ENCODE results near the gene GATA2.

The GATA2 gene

DNA sequence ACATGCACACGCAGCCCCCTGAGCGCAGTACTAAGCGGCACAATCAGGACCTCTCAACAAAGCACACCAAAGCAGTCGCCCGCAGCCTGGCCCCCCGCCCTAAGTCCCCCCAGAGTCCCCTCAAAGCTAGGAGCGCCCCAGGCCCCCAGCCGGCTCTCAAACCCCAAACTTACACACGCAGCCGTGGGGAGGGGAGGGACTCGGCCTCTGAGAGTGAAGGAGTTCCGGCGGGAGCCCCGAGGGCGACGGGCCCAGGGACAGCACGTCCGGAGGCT is 5.5 kb downstream of the GATA2 start:
- DNase-seq, result no peak

DNA sequence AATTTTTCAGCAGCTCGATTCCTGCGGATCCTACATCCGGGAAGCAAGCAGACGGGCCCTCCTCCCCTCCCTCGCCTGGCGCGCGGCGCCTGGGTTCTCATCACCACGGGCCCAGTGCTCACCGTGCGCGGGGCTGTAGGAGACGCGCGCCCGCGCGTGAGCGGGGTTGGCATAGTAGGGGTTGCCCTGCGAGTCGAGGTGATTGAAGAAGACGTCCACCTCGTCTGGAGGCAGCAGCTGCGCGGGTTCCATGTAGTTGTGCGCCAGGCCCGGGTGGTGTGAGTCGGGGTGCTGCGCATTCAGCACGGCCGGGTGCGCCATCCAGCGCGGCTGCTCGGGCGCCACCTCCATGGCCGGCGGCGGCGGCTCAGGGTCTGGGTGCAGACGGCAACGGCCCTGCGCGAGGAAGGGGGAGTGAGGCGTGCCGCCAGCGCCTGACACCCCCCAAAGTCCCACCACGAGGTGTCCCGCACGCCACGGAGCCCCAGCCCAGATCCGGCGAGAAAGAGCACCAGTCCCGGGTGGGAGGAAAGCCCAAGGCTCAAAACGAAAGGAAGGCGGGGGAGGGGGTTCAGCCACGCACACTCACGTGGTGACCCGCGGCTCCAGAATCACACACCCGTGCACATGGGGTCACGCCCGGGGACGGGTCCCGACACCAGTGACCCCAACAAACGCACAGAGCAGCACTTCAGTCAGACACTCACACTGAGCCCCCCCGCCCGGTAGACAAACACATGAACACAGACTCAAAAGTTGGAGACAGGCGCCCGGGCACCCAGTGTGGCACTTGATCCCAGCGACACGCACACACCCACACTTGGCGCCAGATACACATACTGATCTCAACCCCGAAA is 6.1 kb downstream of the GATA2 start:
- DNase-seq, result no peak

DNA sequence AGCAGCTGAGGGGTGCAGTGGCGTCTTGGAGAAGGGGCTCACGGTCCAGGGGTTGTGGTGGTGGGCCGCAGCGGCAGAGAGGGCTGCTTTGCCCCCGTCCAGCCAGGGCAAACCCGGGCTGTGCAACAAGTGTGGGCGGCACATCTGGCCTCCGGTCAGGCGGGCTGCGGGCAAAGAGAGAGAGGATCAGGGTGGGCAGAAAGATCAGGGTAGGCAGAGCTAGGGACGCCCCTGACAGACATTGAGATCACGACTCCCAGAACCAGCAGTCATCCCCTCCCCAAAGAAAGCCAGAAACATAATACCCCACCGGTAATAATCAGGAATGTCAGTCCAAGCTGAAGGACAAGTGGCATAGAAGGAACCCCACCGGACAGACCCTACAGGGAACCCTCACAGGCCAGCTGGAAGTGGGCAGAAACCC is 6.8 kb downstream of the GATA2 start:
- no peak for DNase-seq

DNA sequence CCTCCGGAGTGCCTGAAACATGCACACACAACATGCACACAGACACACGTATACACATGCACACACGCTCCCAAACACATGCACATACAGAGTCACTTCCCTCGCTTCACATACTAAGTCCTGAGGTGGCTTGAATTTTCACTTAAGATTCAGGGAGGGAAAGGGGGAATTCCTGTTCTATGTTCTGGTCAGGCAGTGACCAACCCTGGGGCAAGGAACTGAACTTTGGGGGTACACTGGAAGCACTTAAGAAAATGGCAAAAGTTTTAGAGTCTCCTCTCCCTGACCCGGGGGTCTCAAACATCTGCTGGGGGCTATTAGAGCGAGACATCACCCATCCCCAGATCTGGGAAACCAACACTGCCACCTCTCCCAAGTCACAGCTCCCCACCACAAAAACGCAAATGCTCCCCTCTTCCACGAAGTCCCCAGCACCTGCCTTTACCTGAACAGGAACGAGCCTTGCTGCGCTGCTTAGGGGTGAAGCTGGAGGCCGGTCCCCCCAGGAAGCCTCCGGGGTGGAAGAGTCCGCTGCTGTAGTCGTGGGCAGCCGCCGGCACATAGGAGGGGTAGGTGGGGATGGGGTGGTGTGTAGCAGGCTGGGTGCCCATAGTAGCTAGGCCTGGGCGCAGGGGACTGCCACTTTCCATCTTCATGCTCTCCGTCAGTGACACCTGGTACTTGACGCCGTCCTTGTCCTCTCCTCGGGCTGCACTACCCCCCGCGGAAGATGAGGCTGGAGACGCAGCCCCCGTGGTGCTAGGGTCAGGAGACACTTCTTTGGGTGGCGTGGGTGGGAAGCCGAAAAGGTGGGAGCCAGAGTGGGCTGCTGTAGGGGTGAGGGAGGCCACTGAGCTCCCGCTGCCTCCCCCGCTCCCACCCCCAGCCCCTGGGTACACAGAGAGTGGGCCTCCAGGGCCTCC is 7.5 kb downstream of the GATA2 start:
- no peak for DNase-seq

DNA sequence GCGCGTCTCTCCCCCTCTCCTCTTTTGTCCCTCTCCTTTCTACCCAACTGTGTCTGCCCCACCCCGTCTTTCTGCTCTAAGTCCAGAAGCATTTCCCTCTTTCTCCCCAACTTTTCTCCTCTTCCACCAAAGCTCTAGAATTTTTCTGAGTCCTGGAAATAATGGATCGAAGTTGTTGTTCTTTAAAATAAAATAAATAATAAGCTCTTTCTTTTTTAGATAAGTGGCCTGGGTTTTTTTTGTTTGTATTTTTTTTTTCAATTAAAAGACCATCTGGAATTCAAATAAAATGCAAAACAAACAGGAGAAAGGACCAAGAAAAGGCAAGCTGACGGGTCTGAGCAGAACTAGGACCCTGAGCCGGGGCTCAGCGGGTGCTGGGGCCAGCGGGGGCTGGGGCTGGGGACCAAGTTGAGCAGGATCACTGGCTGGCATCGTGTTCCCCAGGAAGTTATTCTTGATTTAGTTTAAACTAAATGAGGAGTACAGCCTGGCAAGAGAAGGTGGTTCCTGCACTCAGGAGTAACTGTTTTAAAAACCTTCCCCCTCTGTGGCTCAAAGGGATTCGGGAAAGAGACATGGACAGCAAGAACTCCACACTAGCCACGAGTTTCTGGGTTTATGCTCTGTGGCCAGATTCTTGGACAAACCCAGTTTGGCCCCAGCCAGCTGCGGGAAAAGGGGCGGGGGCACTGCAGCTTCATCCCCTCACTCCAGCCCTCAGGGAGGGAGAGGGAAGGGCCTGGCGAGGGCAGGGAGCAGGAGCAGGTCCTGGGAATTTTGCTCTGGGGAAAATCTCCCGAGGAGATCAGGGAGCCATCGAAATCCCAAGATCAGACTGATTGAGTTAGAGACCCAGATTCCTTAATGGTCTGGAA is 8.4 kb downstream of the GATA2 start:
- no peak for DNase-seq

DNA sequence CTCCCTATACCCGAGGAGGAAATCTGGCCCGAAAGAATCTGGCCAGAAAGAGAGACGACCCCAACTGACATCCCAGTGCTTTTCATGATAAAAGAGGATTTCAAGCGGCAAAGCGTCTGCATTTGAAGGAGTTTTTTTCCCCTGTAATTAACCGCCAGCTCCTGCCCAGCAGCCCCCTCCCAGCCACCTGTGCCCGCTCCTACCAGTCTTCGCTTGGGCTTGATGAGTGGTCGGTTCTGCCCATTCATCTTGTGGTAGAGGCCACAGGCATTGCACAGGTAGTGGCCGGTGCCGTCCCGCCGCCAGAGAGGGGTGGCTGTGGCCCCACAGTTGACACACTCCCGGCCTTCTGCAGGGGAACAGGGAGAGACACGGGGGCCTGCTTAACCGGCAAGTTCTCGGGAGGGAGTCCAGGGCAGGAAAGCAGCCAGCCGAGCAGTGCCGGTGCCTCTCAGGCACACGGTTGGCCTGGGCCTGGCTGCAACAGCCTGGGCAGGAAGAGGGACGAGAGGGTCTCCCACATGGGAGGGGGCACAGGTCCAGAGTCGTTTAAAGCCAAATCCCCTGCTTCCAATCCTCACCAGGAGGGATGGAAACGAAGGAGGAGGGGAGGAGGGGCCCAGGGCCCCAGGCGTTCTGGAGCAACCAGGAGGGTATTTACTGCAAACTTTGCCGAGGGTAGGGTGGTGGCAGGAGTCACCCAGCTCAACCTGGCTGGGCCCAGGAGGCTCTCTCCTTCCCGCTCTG is 9.2 kb downstream of the GATA2 start:
- no peak for DNase-seq

DNA sequence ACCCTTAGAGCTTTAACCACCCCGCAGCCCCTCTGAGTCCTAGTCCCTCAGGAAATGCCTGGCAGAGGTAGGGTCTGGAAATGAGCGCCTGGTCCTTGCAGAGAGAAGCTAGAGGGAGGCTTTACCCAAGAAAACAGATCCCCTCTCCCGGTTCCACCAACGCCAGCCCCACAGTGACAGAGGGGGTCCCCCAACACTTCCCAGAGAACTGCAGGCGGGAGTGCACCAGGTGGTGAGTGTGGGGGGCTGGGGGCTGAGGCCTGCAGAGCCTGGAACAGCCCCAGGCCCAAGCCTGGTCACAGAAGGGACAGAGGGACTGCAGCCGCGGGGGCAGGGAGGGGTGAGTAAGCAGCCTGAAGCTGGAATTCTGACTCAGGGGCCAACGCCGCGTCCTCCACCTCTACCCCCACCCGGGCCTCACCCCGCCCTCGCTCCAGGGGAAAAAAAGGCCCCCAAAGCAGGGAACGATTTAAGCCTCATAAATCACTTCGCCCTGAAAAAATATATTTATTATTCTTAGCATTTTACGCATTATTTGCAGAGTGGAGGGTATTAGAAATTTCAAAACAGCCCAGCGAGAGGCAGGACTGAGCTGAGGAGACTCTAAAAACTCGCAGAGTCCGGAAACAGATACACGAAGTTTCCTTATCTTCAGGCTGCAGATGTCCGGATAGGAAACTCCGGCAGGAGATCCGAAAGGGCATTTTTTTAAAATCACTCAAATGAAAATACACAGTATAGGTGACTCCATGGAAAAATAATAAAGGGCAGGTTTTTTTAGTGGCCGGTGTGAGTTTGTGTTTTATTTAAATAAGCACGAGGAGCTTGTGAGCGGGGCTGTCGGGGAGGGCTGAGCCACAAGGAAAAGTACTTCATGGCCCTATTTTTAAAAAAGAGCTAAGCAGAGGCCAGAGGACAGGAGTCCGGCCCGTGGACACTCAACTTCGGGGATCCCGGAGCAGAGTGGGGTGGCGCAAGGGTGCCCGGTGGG is 10.0 kb downstream of the GATA2 start:
- DNase-seq, result no peak

DNA sequence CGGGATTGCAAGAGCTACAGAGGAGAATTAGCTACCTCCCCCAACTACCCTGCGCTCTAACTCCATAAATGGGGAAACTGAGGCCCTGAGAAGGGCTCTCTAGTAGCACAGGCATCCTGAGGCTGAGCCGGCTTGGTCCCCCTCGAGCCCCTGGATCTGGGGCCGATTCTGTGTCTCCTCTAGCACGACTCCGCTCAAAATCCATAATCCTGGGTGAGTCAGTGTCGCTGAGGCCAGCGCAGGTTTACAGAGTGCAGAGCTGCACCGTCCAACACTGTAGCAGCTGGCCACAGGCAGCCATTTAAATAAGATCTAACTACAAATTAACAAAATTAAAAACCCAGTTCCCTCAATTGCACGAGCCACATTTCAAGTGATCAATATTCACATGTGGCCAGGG is 10.8 kb downstream of the GATA2 start:
- DNase-seq, result no peak

DNA sequence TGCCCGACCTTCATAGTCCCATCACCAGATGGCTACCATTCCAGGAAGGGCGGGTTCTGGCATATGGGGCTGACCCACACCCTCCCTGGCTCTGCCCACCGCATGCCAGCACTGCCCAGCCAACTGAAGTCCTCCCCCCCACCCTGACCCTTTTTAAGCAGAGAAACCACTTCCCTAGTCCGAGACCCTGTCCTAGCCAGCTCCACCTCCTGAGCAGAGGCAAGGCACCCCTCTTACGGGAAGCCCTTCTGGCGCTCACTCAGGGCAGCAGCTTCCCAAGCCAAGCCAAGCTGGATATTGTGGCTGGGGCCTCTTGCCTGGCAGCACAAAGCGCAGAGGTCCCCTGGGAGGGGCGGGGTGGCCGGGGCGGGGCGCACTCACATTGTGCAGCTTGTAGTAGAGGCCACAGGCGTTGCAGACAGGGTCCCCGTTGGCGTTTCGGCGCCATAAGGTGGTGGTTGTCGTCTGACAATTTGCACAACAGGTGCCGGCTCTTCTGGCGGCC is 11.5 kb downstream of the GATA2 start:
- no peak for DNase-seq

DNA sequence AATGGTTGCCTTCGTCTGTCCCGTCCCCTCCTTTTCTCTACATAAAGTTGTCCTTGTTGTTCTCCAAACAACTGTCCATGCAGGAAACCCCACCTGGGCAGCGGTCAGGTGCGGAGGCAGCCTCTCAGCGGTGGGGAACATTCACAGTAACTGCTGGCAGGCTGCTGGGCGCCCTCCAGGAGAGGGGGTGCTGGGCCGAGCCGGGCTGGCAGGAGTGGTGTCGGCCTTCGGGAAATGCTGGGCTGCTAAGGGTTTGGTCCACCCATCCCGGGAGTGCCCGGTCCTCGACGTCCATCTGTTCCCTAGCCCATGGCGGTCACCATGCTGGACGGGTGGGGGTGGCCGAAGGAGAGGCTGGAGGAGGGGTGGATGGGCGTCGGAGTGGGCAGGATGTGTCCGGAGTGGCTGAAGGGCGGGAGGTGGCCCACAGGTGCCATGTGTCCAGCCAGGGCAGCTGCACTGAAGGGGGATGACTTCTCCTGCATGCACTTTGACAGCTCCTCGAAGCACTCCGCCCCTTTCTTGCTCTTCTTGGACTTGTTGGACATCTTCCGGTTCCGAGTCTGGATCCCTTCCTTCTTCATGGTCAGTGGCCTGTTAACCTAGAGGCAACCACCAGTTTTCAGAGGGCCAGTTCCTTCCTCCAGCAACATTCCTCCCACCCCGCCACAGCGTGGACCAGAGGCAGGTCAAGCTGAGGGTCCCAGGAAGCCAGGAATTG is 12.1 kb downstream of the GATA2 start:
- no peak for DNase-seq

DNA sequence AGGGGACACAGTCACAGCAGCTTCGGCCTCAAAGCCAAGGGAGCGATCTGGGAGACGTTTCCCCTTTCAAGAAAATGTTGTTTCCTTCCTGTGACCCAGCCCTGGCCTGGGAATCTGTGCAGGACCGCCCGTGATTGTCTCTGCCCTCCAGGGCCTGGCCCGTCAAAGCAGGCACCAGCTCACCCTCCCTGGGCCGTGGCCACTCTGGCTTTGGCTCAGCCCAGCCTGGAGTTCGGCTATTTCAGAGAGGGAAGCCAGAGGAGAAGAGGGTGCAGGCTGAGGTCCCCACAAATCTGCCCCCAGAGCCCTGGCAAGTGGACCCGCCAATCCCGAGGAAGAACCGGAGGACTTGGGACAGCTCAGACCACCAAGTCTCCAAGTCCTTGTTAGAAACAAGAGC is 12.7 kb downstream of the GATA2 start:
- DNase-seq, result no peak

DNA sequence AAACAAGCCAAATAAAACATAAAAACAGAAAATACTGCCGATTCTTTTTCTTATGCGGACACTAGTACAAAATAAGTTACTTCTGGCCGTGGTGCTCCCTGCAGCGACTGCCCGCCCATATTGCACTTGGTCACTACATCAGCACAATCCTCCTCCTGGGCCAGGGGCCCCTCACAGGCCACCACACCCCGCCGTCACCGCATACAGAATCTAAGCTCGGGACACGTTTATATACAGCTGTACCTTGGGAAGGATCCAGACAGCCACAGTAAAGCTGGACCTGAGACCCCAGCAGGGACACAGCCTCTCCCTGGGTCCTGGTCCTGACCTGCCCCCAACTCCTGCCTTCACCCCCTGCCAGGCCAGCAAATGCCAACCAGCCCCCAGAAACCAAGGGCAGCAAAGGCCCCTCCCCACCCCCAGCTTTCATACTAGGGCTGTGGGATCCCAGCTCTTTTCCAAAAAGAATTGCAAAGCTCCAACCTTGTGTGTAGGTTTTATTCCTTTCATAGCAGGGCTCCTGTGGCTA is 13.4 kb downstream of the GATA2 start:
- no peak for DNase-seq

DNA sequence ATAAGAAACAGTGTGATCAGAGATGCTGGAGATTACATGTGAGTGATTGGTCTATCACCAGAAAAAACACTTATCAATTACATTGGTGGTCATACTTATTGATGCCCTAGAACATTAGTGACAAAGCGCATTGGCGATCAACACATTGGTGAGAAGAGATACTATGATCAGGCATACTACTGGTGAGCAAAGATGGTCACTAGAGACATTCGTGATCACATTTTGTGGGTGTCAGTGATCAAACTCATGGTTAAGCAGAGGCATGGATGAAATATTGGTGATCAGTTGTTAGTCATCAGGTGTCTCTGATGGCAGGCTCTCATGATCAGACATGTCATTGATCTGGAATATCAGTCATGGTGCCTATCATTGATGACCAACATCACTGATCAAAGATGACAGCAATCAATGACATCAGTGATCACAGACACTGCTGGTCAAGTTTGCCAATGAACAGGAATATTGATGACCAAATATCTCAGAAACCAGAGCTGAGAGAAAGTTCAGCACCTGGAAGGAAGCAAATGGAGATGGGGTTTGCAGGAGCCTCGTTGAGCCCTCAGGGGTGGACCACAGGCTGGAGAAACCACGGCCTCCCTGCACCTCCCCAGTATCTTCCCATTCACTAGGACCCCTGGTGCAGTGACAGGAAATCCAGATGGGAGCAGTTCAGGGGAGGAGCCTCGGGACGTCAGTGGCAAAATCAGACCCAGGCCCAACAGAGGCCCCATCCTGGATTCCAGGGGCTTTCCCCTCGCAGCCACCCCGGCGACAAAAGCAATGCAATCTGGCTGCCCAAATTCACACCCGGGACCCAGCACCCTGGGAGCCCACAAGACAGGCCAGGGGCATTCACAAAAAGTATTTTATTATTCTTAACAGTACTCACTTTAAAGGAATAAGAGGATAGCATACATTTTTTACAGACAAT is 14.2 kb downstream of the GATA2 start:
- no peak for DNase-seq

DNA sequence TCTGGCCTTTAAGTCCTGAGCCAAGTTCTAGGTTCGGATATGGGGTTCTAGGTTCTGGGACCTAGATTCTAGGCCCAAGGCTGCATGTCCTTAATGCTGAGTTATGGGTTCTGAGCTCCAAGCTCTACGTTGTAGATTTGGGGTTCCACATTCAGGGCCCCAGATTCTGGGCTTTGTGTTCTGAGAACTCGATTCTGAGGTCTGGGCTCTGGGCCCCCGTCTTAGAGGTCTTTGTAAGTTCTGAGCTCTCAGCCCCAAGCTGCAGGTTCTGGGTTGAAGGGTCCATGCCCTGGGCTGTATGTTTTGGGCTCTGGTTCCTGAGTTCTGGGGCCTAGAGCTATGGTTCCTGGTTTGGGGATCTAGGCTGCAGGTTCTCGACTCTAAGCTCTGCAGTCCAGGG is 16.3 kb downstream of the GATA2 start:
- DNase-seq, result no peak

DNA sequence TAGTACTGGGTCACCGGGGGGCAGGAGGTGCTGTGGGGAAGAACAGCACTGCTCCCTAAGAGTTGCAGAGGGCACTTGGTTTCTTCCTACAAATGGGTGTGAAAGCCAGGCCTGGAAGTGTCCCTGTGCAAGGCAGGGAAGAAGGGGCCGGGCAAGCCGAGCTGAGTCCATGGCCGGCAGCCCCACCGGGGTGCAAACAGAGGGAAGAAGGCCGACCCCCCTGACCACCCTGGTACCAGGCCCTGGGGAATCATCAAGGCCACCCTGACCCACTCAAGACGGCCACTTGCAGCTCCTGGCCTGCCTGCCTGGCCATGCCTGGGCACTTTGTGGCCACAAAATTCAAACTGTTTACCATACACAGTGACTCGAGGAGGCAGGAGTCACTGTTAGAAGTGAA is 17.6 kb downstream of the GATA2 start:
- DNase-seq, result no peak

DNA sequence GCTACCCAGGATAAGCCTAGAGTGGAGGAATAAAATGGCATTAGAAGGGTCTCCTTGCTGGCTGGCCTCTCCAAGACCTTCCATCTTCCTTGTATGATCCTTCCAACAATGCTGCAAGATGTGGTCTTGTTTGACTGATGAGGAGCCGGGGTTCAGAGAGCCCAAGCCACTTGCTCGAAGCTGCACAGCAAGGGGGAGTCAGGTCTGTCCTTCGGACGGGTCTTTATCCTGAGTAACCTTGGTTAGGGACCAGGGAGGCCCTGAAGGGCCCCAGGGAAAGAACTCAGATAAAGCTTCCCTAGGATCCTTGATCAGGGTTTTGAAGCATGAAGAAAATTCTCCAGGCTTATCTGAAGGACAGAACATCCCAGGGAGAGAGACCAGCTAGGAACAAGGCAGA is 19.3 kb downstream of the GATA2 start:
- DNase-seq, result no peak

DNA sequence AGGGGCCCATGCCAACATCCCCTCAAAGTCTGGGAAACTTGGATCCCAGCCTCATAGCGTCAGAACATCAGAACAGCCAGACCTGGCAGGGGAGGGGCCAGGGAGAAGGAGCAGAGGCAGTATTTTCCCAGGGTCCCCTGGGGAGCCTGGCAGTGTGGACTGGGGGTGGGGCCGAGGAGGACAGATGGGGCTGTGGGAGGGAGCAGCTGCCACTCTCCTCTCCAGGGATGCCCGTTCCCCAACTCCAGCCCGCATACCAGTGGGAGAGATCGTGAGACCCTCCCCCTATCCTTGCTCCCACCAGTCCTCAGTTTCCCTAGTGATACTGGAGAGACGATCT is 19.9 kb downstream of the GATA2 start:
- DNase-seq, result no peak

DNA sequence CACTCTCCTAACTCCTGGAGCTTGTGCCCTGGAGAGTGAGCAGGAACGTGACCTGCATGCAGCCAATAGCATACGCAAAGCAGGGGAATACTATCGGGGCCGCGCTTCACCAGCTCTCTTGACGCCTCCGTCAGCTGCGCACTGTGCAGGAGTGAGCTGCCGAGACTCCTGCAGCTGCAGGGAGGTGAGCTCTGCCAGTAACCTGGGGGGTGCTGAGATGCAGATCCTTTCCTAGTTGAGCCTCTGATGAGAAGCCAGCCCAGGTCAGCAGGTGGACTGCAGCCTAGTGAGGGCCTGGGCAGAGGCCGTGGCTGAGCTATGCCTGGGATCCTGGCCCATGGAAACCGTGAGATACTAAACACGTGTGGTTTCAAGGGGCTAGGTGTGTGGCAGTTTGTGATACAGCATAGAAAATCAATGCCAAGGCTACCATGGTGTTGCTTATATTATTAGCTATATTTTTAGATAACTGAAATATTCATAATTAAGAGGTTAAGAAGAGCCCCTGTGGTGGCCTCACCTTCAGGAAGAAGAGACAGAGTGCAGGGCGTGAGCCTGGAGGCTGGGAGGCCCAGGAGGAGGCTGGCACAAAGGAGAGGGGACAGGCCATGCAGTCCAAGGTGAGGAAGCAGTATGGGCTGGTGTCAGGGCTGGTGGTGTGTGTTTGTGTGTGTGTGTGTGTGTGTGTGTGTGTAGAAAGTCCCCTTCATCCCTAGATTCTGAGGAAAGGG is 20.4 kb downstream of the GATA2 start:
- no peak for DNase-seq
